ENCODE results near the gene CHIT1.

GRCh38 chr1:203200916-203201315 lies 28.6 kb downstream of the CHIT1 start:
- TF ChIP-seq CTCF (IDR thresholded peaks at IDR 0.05; ENCODE audit: low read length) (no peak), EZH2phosphoT487 (IDR thresholded peaks at IDR 0.05; ENCODE audit: low read length) (no peak)

Data from MM.1S (cell line).